HCT116 (cell line): Measurements from ENCODE around the gene FBXO31. TPM values are rescaled to one million over a fixed set of nuclear protein-coding genes. Genes with fewer than 3 reads are reported as not detected.

ENCODE experiments used
- ATAC-seq: fragments of 200-7000 bp; cut with Tn5 transposase; 2 replicates; pipeline ENCODE4 v1.9.1; 2020; ENCODE audit warnings: mild to moderate bottlenecking, moderate library complexity
- BruUV-seq: library from RNA; stranded (reverse); fragments of 400-500 nt; replicated peaks from 2 replicates; lab custom pipeline; 2021; lab: Mats Ljungman, UMichigan
- CTCF ChIA-PET: fragments of 300-600 bp; sonication (Branson Sonifier 250); formaldehyde crosslinking; loops from one replicate; lab custom pipeline; 2021; ENCODE audit warnings: antibody characterized with exemption; lab: Charles Lee
- POLR2A ChIA-PET: fragments of 300-600, 350-600 bp; sonication (Branson Sonifier 250); formaldehyde crosslinking; loops from one replicate; lab custom pipeline; 2021; ENCODE audit warnings: antibody characterized with exemption; lab: Charles Lee
- RAD21 ChIA-PET, 2 experiments: fragments of 300-600 bp; sonication (Branson Sonifier 250); formaldehyde crosslinking; loops; one replicate each; lab custom pipeline; 2023; ENCODE audit warnings: low total read pairs in 2 of 2; ENCODE audit not compliant: uncharacterized antibody in 2 of 2, unreplicated experiment in 2 of 2, low non-redundant PET in 1 of 2; lab: Charles Lee
- DNase-seq: peaks from one replicate; pipeline ENCODE4 v3.0.0-alpha.2; 2010; ENCODE audit warnings: low read depth, low spot score
- H2AFZ ChIP-seq: fragments of 200-600 bp; shearing (Covaris generic), sonication (generic); 2 replicates; pipeline ENCODE4 v1.6.1; 2017; ENCODE audit warnings: low read depth, mixed run types, mixed read lengths, antibody characterized with exemption, low read length; ENCODE audit not compliant: poor library complexity, severe bottlenecking
- H3K27ac ChIP-seq: 2 replicates; pipeline ENCODE4 v1.5.1; 2012; ENCODE audit warnings: low read depth, low read length
- H3K27me3 ChIP-seq: fragments of 200-600 bp; sonication (generic); 2 replicates; pipeline ENCODE4 v1.6.1; 2016; ENCODE audit warnings: mixed run types, low read length, mixed read lengths; ENCODE audit not compliant: insufficient read depth
- H3K36me3 ChIP-seq, 2 experiments: fragments of 200-500 bp in 1 of 2; fragments of 200-600 bp in 1 of 2; sonication (Bioruptor generic) in 1 of 2; sonication (generic) in 1 of 2; 2 replicates each; pipeline versions ENCODE4 v1.5.1 to v1.6.1; 2014 to 2016; ENCODE audit warnings: low read length in 2 of 2, inconsistent platforms in 1 of 2, mixed read lengths in 1 of 2, mixed run types in 1 of 2; ENCODE audit not compliant: insufficient read depth in 2 of 2, control insufficient read depth in 1 of 2
- H3K4me1 ChIP-seq, 2 experiments: fragments of 200-600 bp in 1 of 2; sonication (generic) in 1 of 2; 2 replicates each; pipeline versions ENCODE4 v1.5.1 to v1.6.1; 2012 to 2017; ENCODE audit warnings: low read length in 2 of 2, inconsistent platforms in 1 of 2, mild to moderate bottlenecking in 1 of 2, mixed read lengths in 1 of 2, mixed run types in 1 of 2, moderate library complexity in 1 of 2; ENCODE audit not compliant: insufficient read depth in 2 of 2, control insufficient read depth in 1 of 2
- H3K4me2 ChIP-seq: fragments of 200-600 bp; sonication (generic); 2 replicates; pipeline ENCODE4 v1.6.1; 2017; ENCODE audit warnings: mixed run types, low read length, mixed read lengths
- H3K4me3 ChIP-seq, 2 experiments: fragments of 200-600 bp in 1 of 2; sonication (generic) in 1 of 2; replicated peaks in 1 of 2; 2 replicates each; pipeline ENCODE4 v1.5.1; 2011 to 2016; ENCODE audit warnings: low read length in 2 of 2, control low read depth in 1 of 2, low read depth in 1 of 2, mild to moderate bottlenecking in 1 of 2, mixed read lengths in 1 of 2, mixed run types in 1 of 2
- H3K79me2 ChIP-seq: fragments of 200-600 bp; sonication (generic); 2 replicates; pipeline ENCODE4 v1.6.1; 2017; ENCODE audit warnings: mild to moderate bottlenecking, mixed run types, low read length, moderate library complexity, mixed read lengths; ENCODE audit not compliant: insufficient read depth
- H3K9ac ChIP-seq: fragments of 200-600 bp; sonication (generic); 2 replicates; pipeline ENCODE4 v1.6.1; 2016; ENCODE audit warnings: low read length, mixed read lengths
- H3K9me2 ChIP-seq: fragments of 200-600 bp; sonication (generic), shearing (Covaris generic); 2 replicates; pipeline ENCODE4 v1.6.1; 2017; ENCODE audit warnings: mixed run types, mild to moderate bottlenecking, moderate library complexity; ENCODE audit not compliant: insufficient read depth
- H3K9me3 ChIP-seq, 2 experiments: fragments of 200-500 bp in 1 of 2; fragments of 200-600 bp in 1 of 2; sonication (Bioruptor generic) in 1 of 2; sonication (generic) in 1 of 2; 2 replicates each; pipeline ENCODE4 v1.6.1; 2014 to 2017; ENCODE audit warnings: low read length in 2 of 2, mixed read lengths in 2 of 2, inconsistent platforms in 1 of 2, low read depth in 1 of 2, mild to moderate bottlenecking in 1 of 2, mixed run types in 1 of 2, moderate library complexity in 1 of 2; ENCODE audit not compliant: control insufficient read depth in 1 of 2, insufficient read depth in 1 of 2
- H4K20me1 ChIP-seq: fragments of 200-600 bp; sonication (generic), shearing (Covaris generic); 2 replicates; pipeline ENCODE4 v1.6.1; 2017; ENCODE audit warnings: mixed run types, mild to moderate bottlenecking, moderate library complexity; ENCODE audit not compliant: insufficient read depth
- ELF1 ChIP-seq: IDR thresholded peaks from 2 replicates; pipeline ENCODE4 v1.6.1; 2012; ENCODE audit warnings: low read depth, borderline replicate concordance
- intact Hi-C: fragments of 100-400 bp; cut with micrococcal nuclease; formaldehyde crosslinking; loops from 2 replicates; pipeline ENCODE4 v1.10.0; 2022
- total RNA-seq: library from RNA; stranded (reverse); gene quantifications from one replicate; pipeline ENCODE4 v1.2.1, GENCODE V29; 2021; ENCODE audit not compliant: unreplicated experiment
- TF ChIP-seq, protein P1 (sequence below): IDR thresholded peaks from 2 replicates; pipeline ENCODE4 v1.6.1; 2012
- TF ChIP-seq, protein P2 (sequence below), 3 experiments: fragments of 200-600 bp in 1 of 3; sonication (generic) in 1 of 3; IDR thresholded peaks in 2 of 3; conservative IDR thresholded peaks in 1 of 3; 2 replicates each; pipeline ENCODE4 v1.5.1; 2012 to 2017; ENCODE audit warnings: low read depth in 2 of 3, low read length in 2 of 3, antibody characterized with exemption in 1 of 3, borderline replicate concordance in 1 of 3, control low read depth in 1 of 3, mild to moderate bottlenecking in 1 of 3, mixed read lengths in 1 of 3, mixed run types in 1 of 3, moderate library complexity in 1 of 3; ENCODE audit not compliant: insufficient read depth in 1 of 3

FBXO31 gene
- total RNA-seq, 1 experiment from 2014 or later = 52.1 TPM

DNA sequence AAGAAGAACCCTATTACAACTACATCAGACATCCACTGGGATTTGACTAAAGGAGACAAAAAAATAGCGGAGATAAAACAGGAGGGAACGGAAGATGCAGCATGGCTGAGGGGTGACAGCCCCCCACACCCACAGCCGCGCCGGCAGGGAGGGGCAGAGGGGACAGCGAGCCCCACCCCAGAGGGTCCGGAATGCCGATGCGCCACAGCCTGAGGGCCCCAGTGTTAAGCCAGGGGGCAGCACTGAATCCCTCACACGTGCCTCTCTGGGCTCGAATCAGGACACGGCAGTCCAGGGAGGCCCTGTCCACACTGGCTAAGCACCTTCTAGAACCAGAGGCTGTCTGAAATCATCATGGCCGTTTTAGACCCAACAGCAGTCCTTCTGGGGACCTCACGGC lies 27.4 kb upstream of the FBXO31 start:
- DNase-seq = no peak
- Histone ChIP-seq H3K9ac (no peak overlapping the region), H3K79me2 (no peaks in the 10 kb centered on the region)
- TF ChIP-seq, protein P1, sequence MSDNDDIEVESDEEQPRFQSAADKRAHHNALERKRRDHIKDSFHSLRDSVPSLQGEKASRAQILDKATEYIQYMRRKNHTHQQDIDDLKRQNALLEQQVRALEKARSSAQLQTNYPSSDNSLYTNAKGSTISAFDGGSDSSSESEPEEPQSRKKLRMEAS = no peak
- TF ChIP-seq, protein P2, sequence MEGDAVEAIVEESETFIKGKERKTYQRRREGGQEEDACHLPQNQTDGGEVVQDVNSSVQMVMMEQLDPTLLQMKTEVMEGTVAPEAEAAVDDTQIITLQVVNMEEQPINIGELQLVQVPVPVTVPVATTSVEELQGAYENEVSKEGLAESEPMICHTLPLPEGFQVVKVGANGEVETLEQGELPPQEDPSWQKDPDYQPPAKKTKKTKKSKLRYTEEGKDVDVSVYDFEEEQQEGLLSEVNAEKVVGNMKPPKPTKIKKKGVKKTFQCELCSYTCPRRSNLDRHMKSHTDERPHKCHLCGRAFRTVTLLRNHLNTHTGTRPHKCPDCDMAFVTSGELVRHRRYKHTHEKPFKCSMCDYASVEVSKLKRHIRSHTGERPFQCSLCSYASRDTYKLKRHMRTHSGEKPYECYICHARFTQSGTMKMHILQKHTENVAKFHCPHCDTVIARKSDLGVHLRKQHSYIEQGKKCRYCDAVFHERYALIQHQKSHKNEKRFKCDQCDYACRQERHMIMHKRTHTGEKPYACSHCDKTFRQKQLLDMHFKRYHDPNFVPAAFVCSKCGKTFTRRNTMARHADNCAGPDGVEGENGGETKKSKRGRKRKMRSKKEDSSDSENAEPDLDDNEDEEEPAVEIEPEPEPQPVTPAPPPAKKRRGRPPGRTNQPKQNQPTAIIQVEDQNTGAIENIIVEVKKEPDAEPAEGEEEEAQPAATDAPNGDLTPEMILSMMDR (IDR thresholded peaks at IDR 0.05 in 2 of 3, conservative IDR thresholded peaks at IDR 0.05 in 1 of 3; ENCODE audit: borderline replicate concordance in 1 of 3, insufficient read depth in 1 of 3, low read depth in 2 of 3, low read length in 2 of 3) = peak in 2 of 3 experiments; percentile 17 to 34; a peak in 1 of 6 replicates
- TF ChIP-seq, all 23 proteins: peak for 1
- no peak for ATAC-seq
- intact Hi-C loops = no loop called here
- RAD21 ChIA-PET = no interaction called here
- no TSS peak for BruUV-seq
- no peak overlapping the region for H2AFZ ChIP-seq
- H3K4me3 ChIP-seq = no peak overlapping the region
- no peaks in the 10 kb centered on the region for H3K9me3 ChIP-seq
- POLR2A ChIA-PET = no interaction called here
- peaks cover 25% of the 10 kb centered on the region for H4K20me1 ChIP-seq
- H3K36me3 ChIP-seq = peaks cover 26 to 30% of the 10 kb centered on the region in 2 experiments; a peak in 3 of 4 replicates
- peaks cover 24 to 34% of the 10 kb centered on the region in 2 experiments for H3K4me1 ChIP-seq
- no peak overlapping the region for H3K4me2 ChIP-seq
- CTCF ChIA-PET = interaction anchor here (0.9 kb wide), 1 partner anchor 51 kb away, joined by 3 read pairs; no protein-coding TSS in a partner anchor
- no peaks in the 10 kb centered on the region for H3K9me2 ChIP-seq
- H3K27ac ChIP-seq = no peak overlapping the region
- H3K27me3 ChIP-seq = no peaks in the 10 kb centered on the region

DNA sequence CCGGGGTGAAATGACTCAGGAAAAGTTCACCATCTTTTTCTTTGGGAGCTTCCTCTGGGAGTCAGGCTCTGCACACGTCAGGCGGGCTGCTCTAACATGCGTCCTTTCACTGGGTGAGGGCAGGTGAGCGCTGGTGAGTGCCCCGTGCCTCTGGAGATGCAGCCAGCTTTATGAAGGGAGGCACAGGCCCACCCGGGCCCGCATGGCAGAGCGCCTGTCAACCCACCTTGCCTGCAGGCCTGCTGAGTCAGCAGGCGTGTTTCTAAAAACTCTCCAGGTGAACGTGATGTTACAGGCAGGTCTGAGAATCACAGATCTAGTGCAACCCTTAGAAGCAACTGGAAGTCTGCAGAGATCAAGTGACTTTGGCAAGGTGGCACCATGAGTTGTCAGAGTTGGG lies 27.0 kb upstream of the FBXO31 start:
- Histone ChIP-seq H3K79me2 (no peaks in the 10 kb centered on the region), H3K4me1 (peaks cover 24 to 36% of the 10 kb centered on the region in 2 experiments), H2AFZ (no peak overlapping the region), H3K9ac (no peak overlapping the region), H4K20me1 (peaks cover 25% of the 10 kb centered on the region), H3K4me3 (no peak overlapping the region), H3K27me3 (no peaks in the 10 kb centered on the region), H3K9me3 (no peaks in the 10 kb centered on the region), H3K9me2 (no peaks in the 10 kb centered on the region), H3K36me3 (peaks cover 26 to 28% of the 10 kb centered on the region in 2 experiments; a peak in 3 of 4 replicates), H3K27ac (no peak overlapping the region), H3K4me2 (no peak overlapping the region)
- no peak for TF ChIP-seq ELF1
- intact Hi-C loops = no loop called here
- no TSS peak for BruUV-seq
- ChIA-PET POLR2A (no interaction called here), RAD21 (no interaction called here), CTCF (interaction anchor here (0.9 to 1.2 kb wide), 2 partner anchors 51 to 225 kb away, joined by 3 to 5 read pairs; no protein-coding TSS in a partner anchor)
- ATAC-seq (no peak), DNase-seq (no peak)
